ENCODE data around the gene WDSUB1. TPM values are rescaled to one million over a fixed set of nuclear protein-coding genes. Genes with fewer than 3 reads are reported as not detected.

The WDSUB1 gene
- total and polyA plus RNA-seq, 9 of the 15 experiments (the other 6 are each of a cell fraction or from before 2014, with no cell fraction given) = 5.2 to 13.7 (median 9.4) TPM

GRCh38 chr2:159300586-159300985 is 14.1 kb upstream of the WDSUB1 start:
- Histone ChIP-seq H2AFZ (ENCODE audit: low read depth, low read length) (peak overlapping the region; percentile 49), H3K79me2 (ENCODE audit: control insufficient read depth, insufficient read depth, low read length) (no peaks in the 10 kb centered on the region), H3K4me2 (ENCODE audit: insufficient read depth, low read length) (no peak overlapping the region), H3K9ac (ENCODE audit: insufficient read depth in 1 of 2, low read depth in 2 of 2, low read length in 2 of 2) (no peak overlapping the region), H3K36me3 (ENCODE audit: control insufficient read depth, insufficient read depth, low read length) (no peaks in the 10 kb centered on the region), H3K9me3 (replicated peaks; ENCODE audit: control insufficient read depth, insufficient read depth, low read depth, low read length) (no peaks in the 10 kb centered on the region), H4K20me1 (replicated peaks; ENCODE audit: control insufficient read depth, insufficient read depth, low read length) (no peaks in the 10 kb centered on the region), H3K27me3 (ENCODE audit: control insufficient read depth in 2 of 2, insufficient read depth in 2 of 2, low read length in 2 of 2) (no peaks in the 10 kb centered on the region), H3K9me1 (ENCODE audit: control insufficient read depth, insufficient read depth, low read length) (no peaks in the 10 kb centered on the region), H3K4me1 (replicated peaks in 1 of 2; ENCODE audit: control insufficient read depth in 2 of 2, insufficient read depth in 2 of 2, low read length in 2 of 2) (no peaks in the 10 kb centered on the region), H3K27ac (ENCODE audit: extremely low read depth, low read depth, low read length) (no peak overlapping the region), H3K4me3 (no peak overlapping the region)
- 7% methylated on average over 3 of the region's 3 CpGs for WGBS (ENCODE audit: insufficient coverage, low coverage, missing lambda C conversion rate)
- CTCF ChIA-PET (ENCODE audit: low intra/inter-chr PET ratio) = no interaction called here
- ATAC-seq (peak; percentile 56; the same call in 2 of the 3 replicates), FAIRE-seq (no peak), DNase-seq (ENCODE audit: extremely low read depth in 1 of 4, low spot score in 3 of 4) (no peak)
- POLR2A ChIA-PET = interaction anchor here (1.0 kb wide), 1 partner anchor 13 kb away, joined by 3 read pairs; no protein-coding TSS in a partner anchor
- intact Hi-C loops (cut with micrococcal nuclease) = no loop called here
- BruUV-seq (replicated peaks) = no TSS peak
- TF ChIP-seq YY1 (IDR thresholded peaks at IDR 0.05; ENCODE audit: borderline replicate concordance in 1 of 3, control insufficient read depth in 1 of 3, extremely low read depth in 1 of 3, insufficient read depth in 3 of 3, insufficient read length in 1 of 3, insufficient replicate concordance in 2 of 3, low read depth in 1 of 3, low read length in 2 of 3) (no peak), ZBTB8A (IDR thresholded peaks at IDR 0.05; ENCODE audit: partially characterized antibody) (no peak), ZNF143 (CRISPR knock-in tag; IDR thresholded peaks at IDR 0.05) (no peak), PRDM10 (IDR thresholded peaks at IDR 0.05; ENCODE audit: partially characterized antibody) (no peak), RUNX1 (IDR thresholded peaks at IDR 0.05; ENCODE audit: low read depth) (no peak), DNMT1 (IDR thresholded peaks at IDR 0.05) (no peak), SAP30 (IDR thresholded peaks at IDR 0.05; ENCODE audit: borderline replicate concordance, insufficient read depth, low read depth, low read length, poor library complexity, severe bottlenecking) (no peak), GATAD2B (IDR thresholded peaks at IDR 0.05; ENCODE audit: borderline replicate concordance) (no peak), AFF1 (IDR thresholded peaks at IDR 0.05; ENCODE audit: low read depth in 1 of 2, partially characterized antibody in 2 of 2) (no peak), NCOR1 (IDR thresholded peaks at IDR 0.05) (no peak), RBM25 (IDR thresholded peaks at IDR 0.05; ENCODE audit: low read depth, low read length, severe bottlenecking) (no peak), ZFP30 (CRISPR knock-in tag; IDR thresholded peaks at IDR 0.05; ENCODE audit: borderline replicate concordance) (no peak), FOXJ3 (CRISPR knock-in tag; IDR thresholded peaks at IDR 0.05) (no peak), NR4A1 (CRISPR knock-in tag; IDR thresholded peaks at IDR 0.05) (no peak), NR4A1 (tag; IDR thresholded peaks at IDR 0.05) (no peak)
- in situ Hi-C loops (cut with MboI) = no loop called here

All from K562 (cell line).